Psoas muscle (tissue), 8 donors: ENCODE data around the gene CELF2. TPM values are rescaled to one million over a fixed set of nuclear protein-coding genes. Genes with fewer than 3 reads are reported as not detected.
A peak's percentile ranks its signal among the peaks of the same experiment; 100 is the strongest.

Experiments used
- ATAC-seq, 4 donors: fragments of 200-7000 bp; cut with Tn5 transposase; one replicate each; pipeline ENCODE4 v1.9.1; 2020; ENCODE audit warnings: moderate library complexity in 3 of 4, mild to moderate bottlenecking in 2 of 4
- DNase-seq, 2 donors: peaks; one replicate each; pipeline ENCODE4 v3.0.0-alpha.2; 2020
- H3K27ac ChIP-seq: fragments of 200-600 bp; one replicate; pipeline ENCODE4 v1.8.0; 2022
- H3K27me3 ChIP-seq, 3 donors: fragments of 200-600 bp in 1 of 3; one replicate each; pipeline versions ENCODE4 v1.6.1 to v1.8.0; 2013 to 2022; ENCODE audit warnings: low read length in 2 of 3, mild to moderate bottlenecking in 2 of 3, moderate library complexity in 1 of 3; ENCODE audit not compliant: insufficient read depth in 3 of 3
- H3K36me3 ChIP-seq, 2 donors: fragments of 200-600 bp in 1 of 2; one replicate each; pipeline versions ENCODE4 v1.6.1 to v1.8.0; 2013 to 2022; ENCODE audit warnings: low read depth in 1 of 2, mild to moderate bottlenecking in 1 of 2, moderate library complexity in 1 of 2; ENCODE audit not compliant: insufficient read depth in 1 of 2
- H3K4me1 ChIP-seq: fragments of 200-600 bp; one replicate; pipeline ENCODE4 v1.8.0; 2022
- H3K4me3 ChIP-seq: fragments of 200-600 bp; one replicate; pipeline ENCODE4 v1.8.0; 2022; ENCODE audit warnings: mild to moderate bottlenecking
- H3K9me3 ChIP-seq: fragments of 200-600 bp; one replicate; pipeline ENCODE4 v1.8.0; 2022
- CTCF ChIP-seq: fragments of 200-600 bp; IDR thresholded peaks from one replicate; pipeline ENCODE4 v1.8.0; 2022; ENCODE audit warnings: antibody characterized with exemption
- WGBS, 3 donors: extraction: QIAGEN DNeasy Blood & Tissue Kit; methylation state at CpG; one replicate each; pipeline versions ENCODE4 v1.1.6 to v1.1.7; 2013; 5-methylcytosine and 5-hydroxymethylcytosine counted together
- intact Hi-C, 2 donors: fragments of 100-400 bp; cut with DNase I; formaldehyde crosslinking; loops; one replicate each; pipeline versions ENCODE4 v1.11.0 to v1.14.2; 2022
- polyA plus RNA-seq, 3 donors: library from polyadenylated mRNA; stranded (reverse); fragments of 200-250 nt; gene quantifications; one replicate each; pipeline ENCODE4 v1.2.3, GENCODE V29; 2013
- total RNA-seq, 4 donors: library from RNA; stranded (reverse); fragmentation: NEBNext Ultra II Directional in 2 of 4; extraction: Animal tissue kit (Norgen Biotek cat#: 25700) in 2 of 4; gene quantifications; one replicate each; pipeline versions ENCODE4 v1.2.1 to v1.2.4, GENCODE V29; 2021 to 2023
- donor health status: healthy with polysubstance abuse.
- donor health status: DM: no; HTN: no; CAD: no; lungs with moderate emphysema.
- donor health status: Bipolar disorder and iron deficiency.
- donor health status: healthy.
- donor health status: DM: yes; HTN: yes; CAD: no.
- donor health status: DM: no; HTN: no; CAD: no.
- donor health status: DM: no; HTN: no; CAD: no.
- donor health status: DM: yes; HTN: yes; CAD: no.

The CELF2 gene
- total and polyA plus RNA-seq, 7 donors, result 9.8 to 47.8 (median 29.0) TPM

GRCh38 chr10:11197266-11197712 lies 179.6 kb downstream of the CELF2 start:
- H3K4me1 ChIP-seq, result peaks cover 11% of the 10 kb centered on the region
- H3K9me3 ChIP-seq, result no peaks in the 10 kb centered on the region
- 42 to 72% (median 57%) methylated on average over 7 of the region's 7 CpGs for WGBS, 3 donors
- no peak overlapping the region for H3K4me3 ChIP-seq
- H3K27ac ChIP-seq, result no peak overlapping the region
- no peak for TF ChIP-seq CTCF
- ATAC-seq (peak in 3 of 4 donors; percentile 40 to 64 (median 50)), DNase-seq (peak; percentile 29 to 58)
- intact Hi-C loops, result no loop called here
- H3K27me3 ChIP-seq, result no peaks in the 10 kb centered on the region
- H3K36me3 ChIP-seq, result no peaks in the 10 kb centered on the region

- no peak for TF ChIP-seq CTCF
- H3K27me3 ChIP-seq, result no peaks in the 10 kb centered on the region
- 36 to 56% (median 49%) methylated on average over 3 of the region's 3 CpGs for WGBS, 3 donors
- H3K4me3 ChIP-seq, result no peak overlapping the region
- ATAC-seq, result no peak
- H3K36me3 ChIP-seq, result no peaks in the 10 kb centered on the region
- peaks cover 5% of the 10 kb centered on the region for H3K4me1 ChIP-seq
- no peaks in the 10 kb centered on the region for H3K9me3 ChIP-seq
- intact Hi-C loops, result no loop called here
- no peak overlapping the region for H3K27ac ChIP-seq
- no peak for DNase-seq
These were observed 180.2 kb downstream of the CELF2 start for GRCh38 chr10:11197878-11198277.

GRCh38 chr10:11201911-11202310 lies 184.2 kb downstream of the CELF2 start:
- TF ChIP-seq CTCF, result no peak
- intact Hi-C loops, result no loop called here
- 73 to 87% (median 73%) methylated on average over 5 of the region's 5 CpGs for WGBS, 3 donors
- H3K4me1 ChIP-seq, result peaks cover 10% of the 10 kb centered on the region
- no peak overlapping the region for H3K27ac ChIP-seq
- H3K9me3 ChIP-seq, result no peaks in the 10 kb centered on the region
- ATAC-seq (no peak), DNase-seq (no peak)
- H3K4me3 ChIP-seq, result no peak overlapping the region
- no peaks in the 10 kb centered on the region for H3K36me3 ChIP-seq
- no peaks in the 10 kb centered on the region for H3K27me3 ChIP-seq

GRCh38 chr10:11204351-11204942 lies 186.8 kb downstream of the CELF2 start:
- no peaks in the 10 kb centered on the region for H3K36me3 ChIP-seq
- peaks cover 27% of the 10 kb centered on the region for H3K4me1 ChIP-seq
- WGBS, 3 donors, result 63 to 71% (median 64%) methylated on average over 19 of the region's 19 CpGs
- intact Hi-C loops, result no loop called here
- H3K9me3 ChIP-seq, result no peaks in the 10 kb centered on the region
- no peaks in the 10 kb centered on the region for H3K27me3 ChIP-seq
- ATAC-seq, result no peak
- no peak for DNase-seq
- no peak overlapping the region for H3K27ac ChIP-seq
- H3K4me3 ChIP-seq, result no peak overlapping the region
- TF ChIP-seq CTCF, result no peak
